Mesothelial cell of epicardium (in vitro differentiated cells): Measurements from ENCODE around the gene CRPPA. TPM values are rescaled to one million over a fixed set of nuclear protein-coding genes. Genes with fewer than 3 reads are reported as not detected.
"Not testable (repeated sequence)": the region's sequence is repeated elsewhere in the genome, so short reads cannot be mapped to it uniquely, and the experiment has no call there.

Experiments
- DNase-seq, 2 experiments: peaks; one replicate each; pipeline ENCODE4 v3.0.0; 2021; ENCODE audit warnings: low spot score in 2 of 2; ENCODE audit not compliant: unreplicated experiment in 2 of 2
- H3K27ac Mint-ChIP-seq: 2 replicates; pipeline ENCODE4 v1.8.0; 2021; ENCODE audit warnings: mixed read lengths
- H3K27me3 Mint-ChIP-seq: 2 replicates; pipeline ENCODE4 v1.8.0; 2021; ENCODE audit warnings: low read depth, mixed read lengths
- H3K36me3 Mint-ChIP-seq: 2 replicates; pipeline ENCODE4 v1.8.0; 2021; ENCODE audit warnings: mixed read lengths
- H3K4me1 Mint-ChIP-seq: 2 replicates; pipeline ENCODE4 v1.8.0; 2021; ENCODE audit warnings: mixed read lengths
- H3K4me3 Mint-ChIP-seq: 2 replicates; pipeline ENCODE4 v1.8.0; 2021; ENCODE audit warnings: mild to moderate bottlenecking, moderate library complexity, mixed read lengths
- H3K9me3 Mint-ChIP-seq: 2 replicates; pipeline ENCODE4 v1.8.0; 2021; ENCODE audit warnings: mixed read lengths
- total RNA-seq: library from RNA; stranded (reverse); gene quantifications from 3 replicates; pipeline ENCODE4 v1.2.1, GENCODE V29; 2021
- TF ChIP-seq, protein P1 (sequence below): fragments of 200-600 bp; sonication (generic); IDR thresholded peaks from one replicate; pipeline ENCODE4 v1.5.0; 2021; ENCODE audit warnings: antibody characterized with exemption; ENCODE audit not compliant: unreplicated experiment

Gene CRPPA
- total RNA-seq, 1 donor from 2014 or later, result 4.4 TPM

DNA sequence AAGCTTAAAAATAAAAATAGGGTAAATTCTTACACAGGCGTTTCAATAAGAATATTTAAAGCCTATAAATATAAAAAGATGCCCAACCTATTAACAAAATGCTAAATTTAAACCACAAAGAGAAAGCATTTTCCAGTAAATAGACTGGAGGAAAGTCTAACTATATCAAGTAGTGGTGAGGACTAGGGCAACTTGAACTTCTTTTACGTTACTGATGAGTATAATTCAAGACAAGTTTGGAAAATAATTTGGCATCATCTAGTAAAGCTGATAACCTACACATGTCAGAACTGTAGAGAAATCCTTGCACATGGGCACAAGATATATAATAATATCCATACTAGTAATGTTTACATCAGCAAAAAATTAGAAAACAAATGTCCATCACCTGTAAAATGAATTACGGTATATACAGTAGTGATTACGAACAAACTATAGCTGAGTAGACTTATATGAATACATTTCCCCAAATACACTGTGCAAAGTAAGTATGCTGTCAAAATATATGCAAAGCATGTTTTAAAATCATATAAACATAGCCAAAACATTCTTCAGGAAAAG, 27.4 kb downstream of the CRPPA start:
- Mint-ChIP-seq H3K4me3 (no peak overlapping the region), H3K27ac (no peak overlapping the region), H3K9me3 (peaks cover 48% of the 10 kb centered on the region), H3K4me1 (no peaks in the 10 kb centered on the region), H3K27me3 (no peaks in the 10 kb centered on the region), H3K36me3 (peaks cover 34% of the 10 kb centered on the region)
- TF ChIP-seq, protein P1, sequence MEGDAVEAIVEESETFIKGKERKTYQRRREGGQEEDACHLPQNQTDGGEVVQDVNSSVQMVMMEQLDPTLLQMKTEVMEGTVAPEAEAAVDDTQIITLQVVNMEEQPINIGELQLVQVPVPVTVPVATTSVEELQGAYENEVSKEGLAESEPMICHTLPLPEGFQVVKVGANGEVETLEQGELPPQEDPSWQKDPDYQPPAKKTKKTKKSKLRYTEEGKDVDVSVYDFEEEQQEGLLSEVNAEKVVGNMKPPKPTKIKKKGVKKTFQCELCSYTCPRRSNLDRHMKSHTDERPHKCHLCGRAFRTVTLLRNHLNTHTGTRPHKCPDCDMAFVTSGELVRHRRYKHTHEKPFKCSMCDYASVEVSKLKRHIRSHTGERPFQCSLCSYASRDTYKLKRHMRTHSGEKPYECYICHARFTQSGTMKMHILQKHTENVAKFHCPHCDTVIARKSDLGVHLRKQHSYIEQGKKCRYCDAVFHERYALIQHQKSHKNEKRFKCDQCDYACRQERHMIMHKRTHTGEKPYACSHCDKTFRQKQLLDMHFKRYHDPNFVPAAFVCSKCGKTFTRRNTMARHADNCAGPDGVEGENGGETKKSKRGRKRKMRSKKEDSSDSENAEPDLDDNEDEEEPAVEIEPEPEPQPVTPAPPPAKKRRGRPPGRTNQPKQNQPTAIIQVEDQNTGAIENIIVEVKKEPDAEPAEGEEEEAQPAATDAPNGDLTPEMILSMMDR, result no peak
- DNase-seq, result no peak

DNA sequence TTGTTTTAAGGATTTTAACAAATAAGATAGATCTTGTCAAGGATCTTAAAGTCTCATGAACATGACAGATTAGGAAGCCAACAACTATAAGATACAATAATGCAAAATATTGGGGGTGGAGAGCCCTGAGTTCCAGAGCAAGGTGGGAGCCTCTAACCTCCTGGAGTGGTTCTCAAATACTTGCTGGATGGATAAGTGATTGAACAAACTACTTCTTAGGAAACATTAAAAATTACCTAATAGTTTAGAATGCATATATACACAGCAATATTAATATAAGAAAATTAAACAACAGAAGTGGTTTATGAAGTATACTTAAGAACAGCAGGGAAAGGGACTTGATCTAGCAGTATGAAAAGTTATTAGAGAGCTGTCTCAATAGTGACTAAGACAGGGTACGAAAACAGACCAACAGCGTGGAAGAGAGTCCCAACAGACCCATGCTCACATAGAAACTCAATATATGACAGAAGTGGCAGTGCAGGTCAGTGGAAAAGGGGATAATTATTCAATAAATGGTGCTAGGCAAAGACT, 28.3 kb downstream of the CRPPA start:
- no peak overlapping the region for H3K4me3 Mint-ChIP-seq
- no peaks in the 10 kb centered on the region for H3K27me3 Mint-ChIP-seq
- TF ChIP-seq, protein P1, result no peak
- DNase-seq, result no peak
- H3K9me3 Mint-ChIP-seq, result peaks cover 46% of the 10 kb centered on the region
- H3K27ac Mint-ChIP-seq, result no peak overlapping the region
- H3K4me1 Mint-ChIP-seq, result no peaks in the 10 kb centered on the region
- peaks cover 31% of the 10 kb centered on the region for H3K36me3 Mint-ChIP-seq

DNA sequence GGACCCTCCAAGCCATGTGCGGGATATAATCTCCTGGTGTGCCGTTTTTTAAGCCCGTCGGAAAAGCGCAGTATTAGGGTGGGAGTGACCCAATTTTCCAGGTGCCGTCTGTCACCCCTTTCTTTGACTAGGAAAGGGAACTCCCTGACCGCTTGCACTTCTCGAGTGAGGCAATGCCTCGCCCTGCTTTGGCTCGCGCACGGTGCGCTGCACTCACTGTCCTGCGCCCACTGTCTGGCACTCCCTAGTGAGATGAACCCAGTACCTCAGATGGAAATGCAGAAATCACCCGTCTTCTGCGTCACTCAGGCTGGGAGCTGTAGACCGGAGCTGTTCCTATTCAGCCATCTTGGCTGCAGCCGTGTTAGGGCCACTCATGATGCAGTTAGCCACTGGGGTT, 37.6 kb downstream of the CRPPA start:
- peaks cover 20% of the 10 kb centered on the region for H3K36me3 Mint-ChIP-seq
- H3K27me3 Mint-ChIP-seq, H3K4me3 Mint-ChIP-seq, H3K4me1 Mint-ChIP-seq, H3K27ac Mint-ChIP-seq, DNase-seq: not testable (repeated sequence)
- peaks cover 31% of the 10 kb centered on the region for H3K9me3 Mint-ChIP-seq

DNA sequence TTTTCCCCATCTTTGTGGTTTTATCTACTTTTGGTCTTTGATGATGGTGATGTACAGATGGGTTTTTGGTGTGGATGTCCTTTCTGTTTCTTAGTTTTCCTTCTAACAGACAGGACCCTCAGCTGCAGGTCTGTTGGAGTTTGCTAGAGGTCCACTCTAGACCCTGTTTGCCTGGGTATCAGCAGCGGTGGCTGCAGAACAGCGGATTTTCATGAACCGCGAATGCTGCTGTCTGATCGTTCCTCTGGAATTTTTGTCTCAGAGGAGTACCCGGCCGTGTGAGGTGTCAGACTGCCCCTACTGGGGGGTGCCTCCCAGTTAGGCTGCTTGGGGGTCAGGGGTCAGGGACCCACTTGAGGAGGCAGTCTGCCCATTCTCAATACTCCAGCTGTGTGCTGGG, 38.2 kb downstream of the CRPPA start:
- H3K4me3 Mint-ChIP-seq, result not testable (repeated sequence)
- H3K9me3 Mint-ChIP-seq, result peaks cover 31% of the 10 kb centered on the region

More for the DNA sequence above, 38.2 kb downstream of the CRPPA start:
- not testable (repeated sequence) for H3K27ac Mint-ChIP-seq, H3K4me1 Mint-ChIP-seq, DNase-seq, H3K27me3 Mint-ChIP-seq
- peaks cover 20% of the 10 kb centered on the region for H3K36me3 Mint-ChIP-seq

Other genes with a start within 250 kb of the CRPPA start
- 12.7 to 13.6 TPM (median 13.0 TPM) in 3 replicates for gene SOSTDC1, start 44.2 kb upstream of the CRPPA start, total RNA-seq
- not detected in 3 replicates for gene LRRC72, start 105.3 kb upstream of the CRPPA start, total RNA-seq
- 23.5 to 25.0 TPM (median 24.4 TPM) in 3 replicates for gene ANKMY2, start 224.2 kb upstream of the CRPPA start, total RNA-seq
- gene BZW2, start 224.6 kb upstream of the CRPPA start, total RNA-seq, result 73.9 to 77.6 TPM (median 75.9 TPM) in 3 replicates